MM.1S (cell line): ENCODE measurements around the gene SMIM13.
"Not testable (repeated sequence)": the region's sequence is repeated elsewhere in the genome, so short reads cannot be mapped to it uniquely, and the experiment has no call there.

Source experiments
- EZH2 ChIP-seq: fragments of 300-600 bp; sonication (generic); optimal IDR thresholded peaks from 2 replicates; pipeline ENCODE3; 2017; ENCODE audit warnings: low read depth, mild to moderate bottlenecking, antibody characterized with exemption, low read length, mixed read lengths
- EZH2phosphoT487 ChIP-seq: fragments of 300-600 bp; sonication (generic); IDR thresholded peaks from 2 replicates; pipeline ENCODE4 v1.6.1; 2018; ENCODE audit warnings: antibody characterized with exemption, low read length
- TF ChIP-seq, protein P1 (sequence below): fragments of 300-600 bp; sonication (generic); IDR thresholded peaks from 2 replicates; pipeline ENCODE4 v1.5.1; 2016; ENCODE audit warnings: antibody characterized with exemption, low read length, mixed read lengths

DNA sequence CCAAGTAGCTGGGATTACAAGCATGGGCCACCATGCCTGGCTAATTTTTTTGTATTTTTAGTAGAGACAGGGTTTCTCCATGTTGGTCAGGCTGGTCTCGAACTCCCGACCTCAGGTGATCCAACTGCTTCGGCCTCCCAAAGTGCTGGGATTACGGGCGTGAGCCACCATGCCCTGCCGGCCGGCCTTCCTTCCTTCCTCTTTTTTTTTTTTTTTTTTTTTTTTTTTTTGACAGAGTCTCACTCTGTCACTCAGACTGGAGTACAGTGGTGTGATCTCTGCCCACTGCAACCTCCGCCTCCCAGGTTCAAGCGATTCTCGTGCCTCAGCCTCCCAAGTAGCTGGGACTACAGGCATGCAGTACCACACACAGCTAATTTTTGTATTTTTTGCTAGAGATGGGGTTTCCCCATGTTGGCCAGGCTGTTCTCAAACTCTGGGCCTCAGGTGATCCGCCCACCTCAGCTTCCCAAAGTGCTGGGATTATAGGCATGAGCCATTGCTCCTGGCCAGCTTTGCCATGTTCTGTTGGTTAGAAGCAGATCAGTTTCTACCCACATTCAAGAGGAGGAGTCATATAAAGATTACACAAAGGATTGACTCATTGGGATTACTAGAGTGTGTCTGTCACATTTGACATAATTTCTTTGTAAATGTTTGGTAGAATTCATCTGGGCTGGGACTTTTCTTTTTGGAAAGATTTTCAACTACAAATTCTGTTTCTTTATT, 22.3 kb downstream of the SMIM13 start:
- TF ChIP-seq, protein P1, sequence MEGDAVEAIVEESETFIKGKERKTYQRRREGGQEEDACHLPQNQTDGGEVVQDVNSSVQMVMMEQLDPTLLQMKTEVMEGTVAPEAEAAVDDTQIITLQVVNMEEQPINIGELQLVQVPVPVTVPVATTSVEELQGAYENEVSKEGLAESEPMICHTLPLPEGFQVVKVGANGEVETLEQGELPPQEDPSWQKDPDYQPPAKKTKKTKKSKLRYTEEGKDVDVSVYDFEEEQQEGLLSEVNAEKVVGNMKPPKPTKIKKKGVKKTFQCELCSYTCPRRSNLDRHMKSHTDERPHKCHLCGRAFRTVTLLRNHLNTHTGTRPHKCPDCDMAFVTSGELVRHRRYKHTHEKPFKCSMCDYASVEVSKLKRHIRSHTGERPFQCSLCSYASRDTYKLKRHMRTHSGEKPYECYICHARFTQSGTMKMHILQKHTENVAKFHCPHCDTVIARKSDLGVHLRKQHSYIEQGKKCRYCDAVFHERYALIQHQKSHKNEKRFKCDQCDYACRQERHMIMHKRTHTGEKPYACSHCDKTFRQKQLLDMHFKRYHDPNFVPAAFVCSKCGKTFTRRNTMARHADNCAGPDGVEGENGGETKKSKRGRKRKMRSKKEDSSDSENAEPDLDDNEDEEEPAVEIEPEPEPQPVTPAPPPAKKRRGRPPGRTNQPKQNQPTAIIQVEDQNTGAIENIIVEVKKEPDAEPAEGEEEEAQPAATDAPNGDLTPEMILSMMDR, result not testable (repeated sequence)
- TF ChIP-seq EZH2phosphoT487, EZH2: not testable (repeated sequence)
